Mesendoderm (in vitro differentiated cells): Measurements from ENCODE around the gene LUC7L3.
"Not testable (repeated sequence)": the region's sequence is repeated elsewhere in the genome, so short reads cannot be mapped to it uniquely, and the experiment has no call there.

Experiments
- DNase-seq: peaks from one replicate; pipeline ENCODE4 v3.0.0; 2013
- H2AK5ac ChIP-seq: 2 replicates; pipeline ENCODE4 v1.6.1; 2013; ENCODE audit warnings: low read length, inconsistent platforms
- H2BK120ac ChIP-seq: 2 replicates; pipeline ENCODE4 v1.6.1; 2013; ENCODE audit warnings: low read depth, mild to moderate bottlenecking, low read length, moderate library complexity, mixed read lengths
- H2BK15ac ChIP-seq: replicated peaks from 2 replicates; pipeline ENCODE4 v1.6.1; 2013; ENCODE audit warnings: low read depth, mild to moderate bottlenecking, moderate library complexity
- H2BK5ac ChIP-seq: 2 replicates; pipeline ENCODE4 v1.6.1; 2013; ENCODE audit warnings: low read length, inconsistent platforms
- H3K18ac ChIP-seq: 2 replicates; pipeline ENCODE4 v1.6.1; 2013; ENCODE audit warnings: mild to moderate bottlenecking, low read length, mixed read lengths
- H3K23ac ChIP-seq: one replicate; pipeline ENCODE4 v1.6.1; 2013; ENCODE audit warnings: low read length
- H3K27ac ChIP-seq: 2 replicates; pipeline ENCODE4 v1.5.1; 2013; ENCODE audit warnings: low read depth, mild to moderate bottlenecking, inconsistent platforms, low read length, moderate library complexity
- H3K27me3 ChIP-seq: 2 replicates; pipeline ENCODE4 v1.6.1; 2013; ENCODE audit warnings: low read length, control low read depth, mild to moderate bottlenecking, inconsistent platforms; ENCODE audit not compliant: insufficient read depth, poor library complexity
- H3K36me3 ChIP-seq: 2 replicates; pipeline ENCODE4 v1.6.1; 2013; ENCODE audit warnings: low read length, inconsistent platforms; ENCODE audit not compliant: control insufficient read depth, insufficient read depth
- H3K4ac ChIP-seq: one replicate; pipeline ENCODE4 v1.6.1; 2013; ENCODE audit warnings: low read depth, mild to moderate bottlenecking, low read length, moderate library complexity
- H3K4me1 ChIP-seq: 2 replicates; pipeline ENCODE4 v1.6.1; 2013; ENCODE audit warnings: low read depth, low read length, inconsistent platforms; ENCODE audit not compliant: control insufficient read depth
- H3K4me2 ChIP-seq: 2 replicates; pipeline ENCODE4 v1.6.1; 2013; ENCODE audit warnings: low read length
- H3K4me3 ChIP-seq: 2 replicates; pipeline ENCODE4 v1.5.1; 2013; ENCODE audit warnings: mild to moderate bottlenecking, low read length
- H3K56ac ChIP-seq: one replicate; pipeline ENCODE4 v1.6.1; 2013; ENCODE audit warnings: low read length
- H3K79me1 ChIP-seq: 2 replicates; pipeline ENCODE4 v1.6.1; 2013; ENCODE audit warnings: low read length, inconsistent platforms
- H3K79me2 ChIP-seq: 2 replicates; pipeline ENCODE4 v1.6.1; 2013; ENCODE audit warnings: mild to moderate bottlenecking, low read length; ENCODE audit not compliant: control insufficient read depth, insufficient read depth
- H3K9ac ChIP-seq: 2 replicates; pipeline ENCODE4 v1.6.1; 2013; ENCODE audit warnings: low read length, inconsistent platforms
- H4K5ac ChIP-seq: one replicate; pipeline ENCODE4 v1.6.1; 2013; ENCODE audit warnings: low read length
- H4K8ac ChIP-seq: one replicate; pipeline ENCODE4 v1.6.1; 2013; ENCODE audit warnings: low read depth, mild to moderate bottlenecking, control low read depth, low read length, moderate library complexity
- WGBS: extraction: QIAGEN DNeasy Blood & Tissue Kit; methylation state at CpG from one replicate; pipeline ENCODE4 v1.1.7; 2013; ENCODE audit warnings: low lambda C conversion rate, missing lambda C conversion rate; ENCODE audit not compliant: insufficient coverage; ENCODE audit errors: extremely low coverage; 5-methylcytosine and 5-hydroxymethylcytosine counted together

Gene LUC7L3

GRCh38 chr17:50676065-50676975 lies 43.1 kb upstream of the LUC7L3 start:
- no peaks in the 10 kb centered on the region for H3K79me2 ChIP-seq
- H2BK120ac ChIP-seq = no peak overlapping the region
- H3K56ac ChIP-seq = no peak overlapping the region
- H3K27ac ChIP-seq = no peak overlapping the region
- no peak overlapping the region for H4K8ac ChIP-seq
- no peak overlapping the region for H3K4me2 ChIP-seq
- DNase-seq = no peak
- no peak overlapping the region for H3K4ac ChIP-seq
- no peak overlapping the region for H3K23ac ChIP-seq
- WGBS = no CpG with 5 or more reads among the region's 24 CpGs
- no peak overlapping the region for H3K4me3 ChIP-seq
- H2BK15ac ChIP-seq = no peak overlapping the region
- no peaks in the 10 kb centered on the region for H3K36me3 ChIP-seq
- no peak overlapping the region for H2BK5ac ChIP-seq
- H3K9ac ChIP-seq = no peak overlapping the region
- H4K5ac ChIP-seq = no peak overlapping the region
- H3K18ac ChIP-seq = no peak overlapping the region
- H2AK5ac ChIP-seq = no peak overlapping the region
- H3K79me1 ChIP-seq = no peaks in the 10 kb centered on the region
- no peaks in the 10 kb centered on the region for H3K4me1 ChIP-seq
- H3K27me3 ChIP-seq = no peaks in the 10 kb centered on the region

- H3K18ac ChIP-seq = no peak overlapping the region
- H2BK120ac ChIP-seq = no peak overlapping the region
- DNase-seq = no peak
- H3K4me2 ChIP-seq = no peak overlapping the region
- no peaks in the 10 kb centered on the region for H3K4me1 ChIP-seq
- H2BK5ac ChIP-seq = no peak overlapping the region
- H3K79me2 ChIP-seq = no peaks in the 10 kb centered on the region
- no peak overlapping the region for H3K9ac ChIP-seq
- no peaks in the 10 kb centered on the region for H3K79me1 ChIP-seq
- WGBS = no CpG with 5 or more reads among the region's 12 CpGs
- no peak overlapping the region for H4K5ac ChIP-seq
- H3K36me3 ChIP-seq = no peaks in the 10 kb centered on the region
- H4K8ac ChIP-seq = no peak overlapping the region
- no peak overlapping the region for H2BK15ac ChIP-seq
- H2AK5ac ChIP-seq = no peak overlapping the region
- H3K56ac ChIP-seq = no peak overlapping the region
- no peak overlapping the region for H3K27ac ChIP-seq
- no peaks in the 10 kb centered on the region for H3K27me3 ChIP-seq
- H3K23ac ChIP-seq = no peak overlapping the region
- H3K4ac ChIP-seq = no peak overlapping the region
- no peak overlapping the region for H3K4me3 ChIP-seq
Observed at GRCh38 chr17:50677851-50678375, 41.5 kb upstream of the LUC7L3 start.

- Histone ChIP-seq H3K9ac (no peak overlapping the region), H3K79me2 (no peaks in the 10 kb centered on the region), H2BK15ac (no peak overlapping the region), H3K18ac (no peak overlapping the region), H4K8ac (no peak overlapping the region), H3K23ac (no peak overlapping the region), H3K79me1 (no peaks in the 10 kb centered on the region), H4K5ac (no peak overlapping the region), H3K4ac (no peak overlapping the region), H3K4me1 (no peaks in the 10 kb centered on the region), H3K36me3 (no peaks in the 10 kb centered on the region), H3K27ac (no peak overlapping the region), H3K27me3 (no peaks in the 10 kb centered on the region), H2BK120ac (no peak overlapping the region), H2AK5ac (no peak overlapping the region), H3K56ac (no peak overlapping the region), H2BK5ac (no peak overlapping the region), H3K4me3 (no peak overlapping the region), H3K4me2 (no peak overlapping the region)
- WGBS = no CpG with 5 or more reads among the region's 11 CpGs
- no peak for DNase-seq
Observed at GRCh38 chr17:50679008-50679544, 40.3 kb upstream of the LUC7L3 start.

DNA sequence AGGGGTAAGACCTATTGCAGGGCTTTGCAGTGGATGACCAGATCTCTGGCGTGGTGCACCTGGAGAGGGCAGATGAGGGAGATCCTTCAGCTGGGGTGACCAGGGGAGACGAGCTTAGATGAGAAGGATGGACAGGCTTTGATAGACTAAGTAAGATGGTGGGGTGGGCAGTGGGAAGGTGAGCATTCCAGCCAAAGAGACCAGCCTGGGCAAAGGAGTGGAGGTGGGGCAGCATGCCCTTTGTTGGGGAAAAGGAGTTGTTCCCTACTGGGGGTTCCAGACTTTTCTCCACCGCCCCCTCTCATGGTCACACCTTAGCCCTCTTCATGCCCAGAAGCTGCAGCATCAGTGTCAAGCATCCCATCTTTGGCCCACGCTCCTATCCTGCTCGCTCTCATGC lies 39.3 kb upstream of the LUC7L3 start:
- Histone ChIP-seq H3K4me2 (no peak overlapping the region), H3K23ac (no peak overlapping the region), H4K8ac (no peak overlapping the region), H3K79me1 (no peaks in the 10 kb centered on the region), H3K27ac (no peak overlapping the region), H3K4me3 (no peak overlapping the region), H3K27me3 (no peaks in the 10 kb centered on the region), H2BK120ac (no peak overlapping the region), H3K18ac (no peak overlapping the region), H3K9ac (no peak overlapping the region), H3K79me2 (no peaks in the 10 kb centered on the region), H3K36me3 (no peaks in the 10 kb centered on the region), H3K56ac (no peak overlapping the region), H4K5ac (no peak overlapping the region), H2BK5ac (no peak overlapping the region), H3K4ac (no peak overlapping the region), H2BK15ac (no peak overlapping the region), H3K4me1 (peaks cover 1% of the 10 kb centered on the region), H2AK5ac (no peak overlapping the region)
- WGBS = no CpG with 5 or more reads among the region's 5 CpGs
- DNase-seq = no peak

GRCh38 chr17:50680543-50681262 lies 38.7 kb upstream of the LUC7L3 start:
- not testable (repeated sequence) for H4K5ac ChIP-seq, H3K4me2 ChIP-seq, H3K4me1 ChIP-seq, H3K27ac ChIP-seq, DNase-seq, H3K18ac ChIP-seq, H3K4me3 ChIP-seq, H3K79me2 ChIP-seq, H3K36me3 ChIP-seq, H3K79me1 ChIP-seq, H4K8ac ChIP-seq, H2BK5ac ChIP-seq, H2BK15ac ChIP-seq, H3K9ac ChIP-seq, H3K27me3 ChIP-seq, H3K4ac ChIP-seq, H2AK5ac ChIP-seq, H2BK120ac ChIP-seq
- Histone ChIP-seq H3K23ac (peak overlapping the region; percentile 45), H3K56ac (peak overlapping the region; percentile 60)
- no CpG with 5 or more reads among the region's 12 CpGs for WGBS
